ENCODE data around the gene KIF21B.

Gene KIF21B

DNA sequence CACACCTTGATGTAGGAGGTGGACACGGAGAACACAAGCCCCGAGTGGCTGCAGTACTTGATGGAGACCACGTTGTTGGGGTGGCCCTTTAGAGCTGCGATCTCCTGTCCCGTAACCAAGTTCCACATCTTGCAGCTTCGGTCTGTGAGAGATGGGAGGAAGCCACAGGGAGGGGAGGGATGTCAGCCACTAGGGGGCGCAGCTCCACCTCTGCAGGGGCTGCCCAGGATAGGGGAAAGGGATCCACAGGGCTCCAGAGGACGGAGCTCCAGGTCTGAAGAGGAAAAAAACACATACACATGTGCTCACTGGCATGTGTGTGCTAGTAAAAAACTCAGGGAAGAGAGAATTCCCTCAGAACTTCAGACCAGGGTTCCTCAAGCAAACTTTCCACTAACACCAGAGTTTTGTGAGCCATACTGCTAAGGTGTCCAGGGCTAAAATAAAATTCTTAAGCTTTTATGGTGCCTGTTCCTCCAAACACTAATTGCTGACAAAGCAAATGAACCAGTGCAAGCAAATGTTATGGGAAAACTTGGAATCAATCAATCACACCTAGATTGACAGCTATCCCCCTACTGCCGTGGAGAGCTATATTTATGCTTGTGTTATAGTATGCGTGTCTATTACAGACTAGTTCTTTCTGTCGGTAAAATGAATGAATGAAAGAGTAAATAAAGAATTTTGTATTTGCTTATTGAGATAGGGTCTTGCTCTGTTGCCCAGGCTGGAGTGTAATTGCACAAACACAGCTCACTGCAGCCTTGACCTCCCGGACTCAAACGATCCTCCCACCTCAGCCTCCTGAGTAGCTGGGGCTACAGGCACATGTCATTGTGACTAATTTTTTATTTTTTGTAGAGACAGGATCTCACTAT lies 43.7 kb downstream of the KIF21B start:
- Histone ChIP-seq H3K4me2 (ENCODE audit: low read depth, low read length, poor library complexity, severe bottlenecking) (no peak overlapping the region), H3K36me3 (ENCODE audit: insufficient read depth, low read length) (peaks cover 70% of the 10 kb centered on the region; the same call in 1 of the 2 replicates), H3K9me3 (ENCODE audit: insufficient read depth, low read depth, low read length) (peaks cover 4% of the 10 kb centered on the region; the same call in 1 of the 2 replicates), H3K9ac (ENCODE audit: low read depth, low read length, poor library complexity, severe bottlenecking) (no peak overlapping the region), H4K20me1 (ENCODE audit: insufficient read depth, low read length, poor library complexity, severe bottlenecking) (no peaks in the 10 kb centered on the region), H2AFZ (ENCODE audit: low read length) (no peak overlapping the region), H3F3A (ENCODE audit: low read depth) (no peaks in the 10 kb centered on the region), H3K27me3 (ENCODE audit: insufficient read depth, low read length, poor library complexity, severe bottlenecking) (no peaks in the 10 kb centered on the region), H3K9me2 (replicated peaks; ENCODE audit: low read depth, low read length) (no peaks in the 10 kb centered on the region), H3K79me2 (ENCODE audit: insufficient read depth, low read length) (no peaks in the 10 kb centered on the region), H3K4me3 (ENCODE audit: low read length, poor library complexity, severe bottlenecking) (no peak overlapping the region), H3K4me1 (ENCODE audit: insufficient read depth, low read length, poor library complexity, severe bottlenecking) (no peaks in the 10 kb centered on the region)
- TF ChIP-seq, protein P1, sequence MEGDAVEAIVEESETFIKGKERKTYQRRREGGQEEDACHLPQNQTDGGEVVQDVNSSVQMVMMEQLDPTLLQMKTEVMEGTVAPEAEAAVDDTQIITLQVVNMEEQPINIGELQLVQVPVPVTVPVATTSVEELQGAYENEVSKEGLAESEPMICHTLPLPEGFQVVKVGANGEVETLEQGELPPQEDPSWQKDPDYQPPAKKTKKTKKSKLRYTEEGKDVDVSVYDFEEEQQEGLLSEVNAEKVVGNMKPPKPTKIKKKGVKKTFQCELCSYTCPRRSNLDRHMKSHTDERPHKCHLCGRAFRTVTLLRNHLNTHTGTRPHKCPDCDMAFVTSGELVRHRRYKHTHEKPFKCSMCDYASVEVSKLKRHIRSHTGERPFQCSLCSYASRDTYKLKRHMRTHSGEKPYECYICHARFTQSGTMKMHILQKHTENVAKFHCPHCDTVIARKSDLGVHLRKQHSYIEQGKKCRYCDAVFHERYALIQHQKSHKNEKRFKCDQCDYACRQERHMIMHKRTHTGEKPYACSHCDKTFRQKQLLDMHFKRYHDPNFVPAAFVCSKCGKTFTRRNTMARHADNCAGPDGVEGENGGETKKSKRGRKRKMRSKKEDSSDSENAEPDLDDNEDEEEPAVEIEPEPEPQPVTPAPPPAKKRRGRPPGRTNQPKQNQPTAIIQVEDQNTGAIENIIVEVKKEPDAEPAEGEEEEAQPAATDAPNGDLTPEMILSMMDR (conservative IDR thresholded peaks at IDR 0.05; ENCODE audit: low read length) = peak; percentile 94
- TF ChIP-seq EZH2phosphoT487 (IDR thresholded peaks at IDR 0.05; ENCODE audit: borderline replicate concordance) = no peak

DNA sequence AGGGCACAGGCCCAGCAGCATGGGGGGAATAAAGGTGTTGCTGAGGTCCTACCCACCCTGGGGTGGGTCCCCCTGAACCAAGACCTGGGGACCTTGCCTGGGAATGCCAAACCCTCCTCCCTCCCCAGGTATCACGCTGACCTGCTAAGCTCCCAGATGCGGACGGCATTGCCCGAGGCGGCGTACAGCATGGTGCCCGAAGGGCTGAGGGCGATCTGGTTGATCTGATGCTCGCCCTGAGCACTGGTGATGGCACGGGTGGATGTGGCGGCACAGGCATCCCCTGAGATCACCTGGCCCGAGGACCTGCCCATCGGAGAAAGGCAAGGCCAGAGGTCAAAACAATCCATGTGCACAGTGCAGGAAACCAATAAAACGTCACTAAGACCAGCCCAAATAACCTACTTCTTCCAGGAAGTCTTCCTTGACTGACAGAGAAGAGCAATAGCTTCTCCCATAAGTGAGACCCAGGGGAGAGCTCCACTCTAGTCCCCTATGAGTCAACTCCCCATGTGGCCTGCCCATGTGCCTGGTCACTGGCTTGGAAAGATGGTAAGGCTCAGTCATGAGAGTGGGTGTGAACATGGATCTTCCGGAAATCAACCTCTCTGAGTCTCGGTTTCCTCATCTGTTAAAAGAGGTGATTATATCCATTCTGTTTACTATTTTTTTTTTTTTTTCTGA lies 46.3 kb downstream of the KIF21B start:
- no peaks in the 10 kb centered on the region for H3K27me3 ChIP-seq (ENCODE audit: insufficient read depth, low read length, poor library complexity, severe bottlenecking)

GRCh38 chr1:200976634-200977033 lies 46.9 kb downstream of the KIF21B start:
- Histone ChIP-seq H3K9ac (ENCODE audit: low read depth, low read length, poor library complexity, severe bottlenecking) (no peak overlapping the region), H3K4me1 (ENCODE audit: insufficient read depth, low read length, poor library complexity, severe bottlenecking) (no peaks in the 10 kb centered on the region), H3K4me2 (ENCODE audit: low read depth, low read length, poor library complexity, severe bottlenecking) (no peak overlapping the region), H3K27me3 (ENCODE audit: insufficient read depth, low read length, poor library complexity, severe bottlenecking) (no peaks in the 10 kb centered on the region), H3K4me3 (ENCODE audit: low read length, poor library complexity, severe bottlenecking) (no peak overlapping the region), H3F3A (ENCODE audit: low read depth) (no peaks in the 10 kb centered on the region), H3K9me2 (replicated peaks; ENCODE audit: low read depth, low read length) (no peaks in the 10 kb centered on the region), H3K36me3 (ENCODE audit: insufficient read depth, low read length) (peaks cover 66% of the 10 kb centered on the region; the same call in 1 of the 2 replicates), H2AFZ (ENCODE audit: low read length) (no peak overlapping the region), H4K20me1 (ENCODE audit: insufficient read depth, low read length, poor library complexity, severe bottlenecking) (no peaks in the 10 kb centered on the region), H3K79me2 (ENCODE audit: insufficient read depth, low read length) (no peaks in the 10 kb centered on the region), H3K9me3 (ENCODE audit: insufficient read depth, low read depth, low read length) (peaks cover 4% of the 10 kb centered on the region; the same call in 1 of the 2 replicates)
- TF ChIP-seq EZH2phosphoT487 (IDR thresholded peaks at IDR 0.05; ENCODE audit: borderline replicate concordance) = no peak
- TF ChIP-seq, protein P1 (conservative IDR thresholded peaks at IDR 0.05; ENCODE audit: low read length) = no peak

More for the DNA sequence above, 46.3 kb downstream of the KIF21B start:
- Histone ChIP-seq H3F3A (ENCODE audit: low read depth) (no peaks in the 10 kb centered on the region), H3K4me1 (ENCODE audit: insufficient read depth, low read length, poor library complexity, severe bottlenecking) (no peaks in the 10 kb centered on the region), H3K4me3 (ENCODE audit: low read length, poor library complexity, severe bottlenecking) (no peak overlapping the region), H3K79me2 (ENCODE audit: insufficient read depth, low read length) (no peaks in the 10 kb centered on the region), H3K4me2 (ENCODE audit: low read depth, low read length, poor library complexity, severe bottlenecking) (no peak overlapping the region), H4K20me1 (ENCODE audit: insufficient read depth, low read length, poor library complexity, severe bottlenecking) (no peaks in the 10 kb centered on the region), H3K36me3 (ENCODE audit: insufficient read depth, low read length) (peaks cover 72% of the 10 kb centered on the region; the same call in 1 of the 2 replicates), H3K9me2 (replicated peaks; ENCODE audit: low read depth, low read length) (no peaks in the 10 kb centered on the region), H3K9ac (ENCODE audit: low read depth, low read length, poor library complexity, severe bottlenecking) (no peak overlapping the region), H2AFZ (ENCODE audit: low read length) (no peak overlapping the region), H3K9me3 (ENCODE audit: insufficient read depth, low read depth, low read length) (peaks cover 4% of the 10 kb centered on the region; the same call in 1 of the 2 replicates)
- TF ChIP-seq EZH2phosphoT487 (IDR thresholded peaks at IDR 0.05; ENCODE audit: borderline replicate concordance) = no peak
- TF ChIP-seq, protein P1 (conservative IDR thresholded peaks at IDR 0.05; ENCODE audit: low read length) = no peak
